Measurements from ENCODE around the gene APEX1.

The APEX1 gene

DNA sequence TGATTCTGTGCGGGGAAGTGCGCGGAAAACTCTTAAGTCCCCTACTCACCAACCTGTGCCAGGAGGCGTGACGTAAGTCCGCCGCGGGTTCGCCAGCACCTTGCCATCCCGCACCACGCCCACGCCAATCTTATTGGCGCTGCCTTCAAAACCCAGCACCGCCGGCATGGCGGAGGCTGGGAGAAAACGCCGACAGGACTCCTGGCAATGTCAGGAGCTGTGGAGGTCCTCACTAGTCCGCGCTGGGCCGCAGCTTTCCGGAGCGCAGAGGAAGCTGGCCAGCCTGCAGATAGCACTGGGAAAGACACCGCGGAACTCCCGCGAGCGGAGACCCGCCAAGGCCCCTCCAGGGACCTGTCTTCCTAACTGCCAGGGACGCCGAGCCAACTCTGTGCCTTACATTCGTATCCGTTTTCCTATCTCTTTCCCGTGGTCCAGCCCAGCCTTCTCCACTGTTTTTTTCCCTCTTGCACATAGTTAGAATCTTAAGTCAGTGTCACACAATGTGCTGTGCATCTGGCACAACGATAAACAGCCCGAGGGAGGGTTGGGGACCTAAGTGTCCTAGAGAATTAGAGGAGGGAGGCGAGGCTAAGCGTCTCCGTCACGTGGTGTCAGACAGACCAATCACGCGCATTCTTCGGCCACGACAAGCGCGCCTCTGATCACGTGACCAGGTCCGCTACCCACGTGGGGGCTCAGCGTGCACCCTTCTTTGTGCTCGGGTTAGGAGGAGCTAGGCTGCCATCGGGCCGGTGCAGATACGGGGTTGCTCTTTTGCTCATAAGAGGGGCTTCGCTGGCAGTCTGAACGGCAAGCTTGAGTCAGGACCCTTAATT lies at the start of gene APEX1, which contains the start of gene OSGEP:
APEX1 (plus strand) TSS at position 711 of the 839 bp plus-strand sequence. CDS start 420 bp downstream, outside the sequence.
OSGEP (minus strand) TSS at position 297 of the 839 bp plus-strand sequence; CDS start at position 168, 129 bp downstream.
- peak; percentile 96 for DNase-seq (ENCODE audit: low read depth)

DNA sequence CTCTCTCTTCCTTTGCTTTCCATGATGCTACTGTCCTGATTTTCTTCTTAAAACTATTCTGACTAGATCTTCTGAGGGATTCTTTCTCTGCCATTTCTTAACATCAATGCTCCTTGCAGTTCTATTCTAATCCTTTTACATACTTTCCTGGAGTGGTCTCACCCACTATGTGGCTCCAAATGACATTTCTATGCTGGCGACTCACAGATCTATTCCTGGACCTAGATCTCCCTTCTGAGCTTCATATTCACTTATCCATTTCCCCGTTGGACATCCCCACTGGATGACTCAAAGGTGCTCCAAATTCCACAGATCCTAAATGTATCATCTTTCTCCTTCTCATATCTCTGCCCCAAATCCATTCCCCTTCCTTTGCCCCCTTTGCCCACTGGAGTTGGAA lies 45.8 kb upstream of the APEX1 start:
- peak; percentile 54 for DNase-seq (ENCODE audit: low read depth)

DNA sequence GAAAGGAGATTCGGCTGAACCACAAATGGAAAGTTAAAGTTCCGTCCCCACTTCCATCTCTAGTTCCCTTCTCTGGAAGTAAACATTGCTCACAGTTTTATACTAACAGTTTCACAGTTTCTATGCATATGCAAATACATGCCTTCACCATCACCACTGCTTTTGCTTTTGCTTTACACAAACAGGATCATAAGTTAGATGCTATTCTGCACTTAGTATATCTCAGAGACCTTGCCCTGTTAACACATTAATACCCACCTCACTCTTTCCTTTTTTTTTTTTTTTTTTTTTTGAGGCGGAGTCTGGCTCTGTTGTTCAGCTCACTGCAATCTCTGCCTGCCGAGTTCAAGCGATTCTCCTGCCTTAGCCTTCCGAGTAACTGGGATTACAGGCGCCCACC lies 42.6 kb upstream of the APEX1 start:
- DNase-seq (ENCODE audit: low read depth) = no peak

DNA sequence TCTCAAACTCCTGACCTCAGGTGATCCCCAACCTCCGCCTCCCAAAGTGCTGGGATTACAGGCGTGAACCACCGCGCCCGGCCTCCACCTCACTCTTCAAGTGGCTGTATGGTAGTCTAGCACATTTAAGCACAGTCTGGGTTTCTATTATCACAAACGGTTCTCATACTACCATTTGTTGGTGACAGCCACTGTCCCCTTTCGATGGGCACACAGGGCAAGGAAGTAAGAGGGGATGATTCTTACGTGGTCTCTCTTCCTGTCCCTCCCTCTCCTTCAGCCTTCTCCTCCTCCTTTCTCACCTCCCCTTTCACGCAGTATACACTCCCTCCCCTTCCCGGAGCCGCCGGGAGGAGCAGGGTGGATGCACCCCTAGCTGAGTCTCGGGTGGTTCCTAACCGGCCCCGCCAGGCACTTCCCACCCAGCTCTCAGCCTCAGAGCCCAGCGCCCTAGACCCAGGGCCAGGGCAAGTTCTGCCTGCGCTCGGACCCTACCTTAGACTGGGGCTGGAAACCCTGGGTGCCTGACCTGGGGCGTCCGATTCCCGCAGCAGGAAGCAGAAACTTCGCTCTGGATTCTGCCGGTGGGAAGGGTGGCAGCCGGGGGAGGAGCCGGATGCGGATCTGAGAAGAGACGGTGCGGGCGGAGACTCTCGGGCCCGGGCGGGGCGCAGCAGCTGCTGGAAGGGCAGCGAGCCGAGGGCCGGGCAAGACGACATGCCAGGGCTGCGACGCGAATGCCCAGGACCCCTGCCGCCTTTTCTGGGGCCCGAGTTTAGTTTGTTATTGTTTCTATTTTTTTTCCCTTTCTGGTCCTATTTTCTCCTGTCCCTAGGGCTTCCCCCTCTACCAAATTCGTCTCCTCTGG lies 41.9 kb upstream of the APEX1 start, which contains the start of gene TEP1:
TEP1 (minus strand) TSS at position 626 of the 868 bp plus-strand sequence. CDS start 5,062 bp downstream, outside the sequence.
- peak; percentile 53 for DNase-seq (ENCODE audit: low read depth)

DNA sequence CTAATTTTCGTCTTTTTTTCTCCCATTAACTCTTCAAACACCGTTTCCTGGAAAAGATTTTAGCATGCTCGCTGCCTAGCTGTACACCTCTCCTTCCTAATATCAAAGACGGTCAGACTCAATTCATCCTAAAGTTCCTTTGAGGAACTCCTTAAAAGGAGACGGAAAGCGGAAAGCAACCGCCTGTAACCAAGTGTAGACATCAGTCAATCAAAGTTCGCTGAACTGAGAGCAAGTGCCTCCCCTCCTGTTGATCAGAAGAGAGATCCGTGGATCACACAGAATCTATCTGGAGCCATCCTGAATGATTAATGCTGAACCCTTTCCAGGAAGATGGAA lies 41.3 kb upstream of the APEX1 start:
- no peak for DNase-seq (ENCODE audit: low read depth)

DNA sequence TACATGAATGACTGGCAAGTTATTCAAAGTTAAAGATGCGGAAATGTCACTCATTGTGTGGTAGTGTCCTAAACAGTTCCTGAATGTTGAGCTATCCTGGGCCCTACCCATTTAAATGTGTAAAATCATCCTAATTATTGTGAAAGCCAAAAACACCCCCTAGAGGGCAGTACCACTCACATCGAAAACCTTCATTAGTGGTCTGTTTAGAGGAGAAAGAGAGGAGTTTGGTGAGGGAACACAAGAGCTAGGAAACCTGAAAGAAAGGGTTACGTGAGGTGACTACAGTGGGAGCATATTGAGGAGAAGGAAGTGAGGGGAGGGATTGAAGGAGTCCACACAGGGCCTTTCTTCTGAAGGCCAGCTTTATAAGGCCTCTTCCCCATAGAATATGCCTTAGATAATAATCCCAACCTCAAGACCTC lies 39.2 kb upstream of the APEX1 start:
- DNase-seq (ENCODE audit: low read depth) = no peak

DNA sequence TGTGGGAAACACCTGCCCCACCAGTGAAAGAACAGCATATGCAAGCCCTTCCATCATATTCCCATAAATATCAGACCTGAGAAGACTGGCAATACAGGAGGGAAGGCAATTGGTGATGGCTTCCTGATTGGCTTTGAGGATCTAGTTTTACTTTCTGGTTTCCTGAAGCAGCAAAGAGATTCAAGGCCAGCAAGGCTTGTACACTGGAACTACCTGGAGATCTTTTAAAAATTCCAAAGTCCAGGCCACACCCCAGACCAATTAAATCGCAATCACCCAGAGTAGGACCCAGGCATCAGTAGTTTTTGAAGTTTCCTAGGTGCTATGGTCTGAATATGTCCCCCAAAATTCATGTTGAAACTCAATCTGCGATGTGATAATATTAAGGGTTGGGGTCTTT lies 38.8 kb upstream of the APEX1 start:
- no peak for DNase-seq (ENCODE audit: low read depth)

DNA sequence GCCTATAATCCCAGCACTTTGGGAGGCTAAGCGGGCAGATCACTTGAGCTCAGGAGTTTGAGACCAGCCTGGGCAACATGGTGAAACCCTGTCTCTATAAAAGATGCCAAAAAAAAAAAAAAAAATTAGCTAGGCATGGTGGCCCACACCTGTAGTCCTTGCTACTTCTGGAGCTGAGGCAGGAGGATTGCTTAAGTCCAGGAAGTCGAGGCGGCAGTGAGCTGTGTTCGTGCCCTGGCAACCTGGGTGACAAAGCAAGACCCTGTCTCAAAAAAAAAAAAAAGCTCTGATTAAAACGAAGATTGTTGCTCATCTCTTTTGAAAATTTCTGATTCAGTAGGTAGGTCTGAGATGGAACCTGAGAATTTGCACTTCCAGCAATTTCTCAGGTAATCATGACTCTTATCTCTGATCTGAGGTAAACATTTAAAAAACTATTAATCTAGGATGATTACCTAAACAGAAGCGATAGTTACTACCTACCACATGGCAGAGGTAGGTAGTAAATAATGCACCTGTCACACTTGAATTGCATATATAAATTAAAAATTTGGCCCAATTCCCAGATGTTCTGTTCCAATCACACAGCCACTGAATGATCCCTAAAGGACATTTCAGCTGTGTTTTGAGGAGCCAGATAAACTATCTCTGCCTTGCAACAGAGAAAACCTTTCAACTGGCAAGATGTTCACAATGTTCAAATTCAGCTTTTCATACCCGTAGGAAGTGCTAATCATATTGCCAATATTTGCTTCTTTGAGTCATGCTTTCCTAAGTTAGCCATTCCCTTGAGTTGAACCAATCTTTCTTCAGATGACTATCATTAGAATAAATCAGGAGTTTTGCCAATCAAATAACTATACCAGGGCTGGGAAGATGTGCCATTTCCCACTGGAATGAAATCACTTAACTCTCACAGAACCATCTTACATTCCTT lies 37.5 kb upstream of the APEX1 start:
- DNase-seq (ENCODE audit: low read depth) = no peak

DNA sequence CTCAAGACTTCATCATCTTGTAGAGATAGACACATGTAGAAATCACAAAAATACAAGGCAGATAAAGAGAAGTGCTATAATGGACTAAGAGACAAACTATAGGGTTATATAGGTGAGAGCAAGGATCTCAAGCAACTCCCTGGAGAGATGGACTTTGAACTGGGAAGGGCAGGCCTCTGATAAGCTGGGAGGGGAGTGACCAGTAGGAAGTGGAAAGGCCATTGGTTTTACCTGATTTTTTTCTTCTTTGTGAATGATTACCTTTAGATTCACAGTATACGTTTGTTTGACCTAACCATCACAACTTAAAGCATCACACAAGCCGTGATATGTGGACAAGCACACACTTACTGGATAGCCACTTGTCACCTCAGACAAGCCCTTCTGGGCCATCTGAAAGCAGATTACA lies 36.5 kb upstream of the APEX1 start:
- no peak for DNase-seq (ENCODE audit: low read depth)

DNA sequence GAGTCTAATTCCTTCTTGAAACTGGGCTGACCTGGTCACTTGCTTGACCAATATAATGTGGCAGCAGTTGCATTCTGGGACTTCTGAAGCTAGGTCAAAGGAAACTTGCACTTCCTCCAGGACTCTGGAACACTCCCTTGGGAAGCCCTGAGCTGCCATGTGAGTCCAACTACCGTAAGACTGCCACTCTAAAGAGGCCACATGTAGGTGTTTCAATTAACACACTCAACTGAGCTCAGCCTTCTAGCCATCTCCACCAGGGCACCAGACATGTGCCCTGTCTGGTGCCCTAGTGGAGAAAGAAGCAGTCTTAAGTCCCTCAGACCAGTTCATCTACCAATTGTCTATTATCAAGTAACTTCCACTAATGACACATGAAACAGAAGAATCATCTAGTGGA lies 35.6 kb upstream of the APEX1 start:
- no peak for DNase-seq (ENCODE audit: low read depth)

DNA sequence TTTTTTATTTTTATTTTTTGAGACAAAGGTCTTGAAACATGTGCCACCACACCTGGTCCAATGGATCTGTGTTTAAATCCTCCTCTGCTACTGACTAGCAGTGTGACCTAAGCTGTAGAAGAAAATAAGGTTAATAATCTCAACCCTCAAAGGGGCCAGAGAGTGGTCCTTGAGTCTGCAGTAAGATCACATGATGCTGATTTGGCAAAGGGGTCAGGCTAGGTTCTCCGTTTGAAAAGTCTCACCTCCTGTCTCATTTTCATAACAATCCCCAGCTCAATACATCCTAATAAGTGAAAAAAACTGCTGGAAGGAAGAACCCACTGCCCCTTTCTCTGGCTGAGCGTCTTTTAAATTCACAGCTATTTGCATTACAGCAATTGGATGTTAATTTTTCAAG lies 33.8 kb upstream of the APEX1 start:
- no peak for DNase-seq (ENCODE audit: low read depth)

DNA sequence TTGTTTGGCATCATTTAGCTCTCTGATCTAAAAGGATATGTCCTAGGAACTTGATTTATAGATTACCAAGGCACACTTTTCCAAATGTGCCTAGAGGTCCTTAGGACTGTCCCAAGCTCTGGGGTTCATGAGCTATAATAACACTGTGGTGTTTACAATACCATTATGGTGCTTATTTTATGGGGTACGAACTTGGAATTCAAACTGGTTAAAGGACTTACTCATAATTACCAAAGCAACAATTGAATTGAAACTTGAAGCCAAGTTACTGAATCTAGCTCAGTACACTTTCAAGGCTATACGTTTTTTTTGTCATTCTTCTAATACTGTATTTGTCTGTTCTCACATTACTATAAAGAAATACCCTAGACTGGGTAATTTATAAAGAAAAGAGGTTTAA lies 32.1 kb upstream of the APEX1 start:
- DNase-seq (ENCODE audit: low read depth) = no peak

DNA sequence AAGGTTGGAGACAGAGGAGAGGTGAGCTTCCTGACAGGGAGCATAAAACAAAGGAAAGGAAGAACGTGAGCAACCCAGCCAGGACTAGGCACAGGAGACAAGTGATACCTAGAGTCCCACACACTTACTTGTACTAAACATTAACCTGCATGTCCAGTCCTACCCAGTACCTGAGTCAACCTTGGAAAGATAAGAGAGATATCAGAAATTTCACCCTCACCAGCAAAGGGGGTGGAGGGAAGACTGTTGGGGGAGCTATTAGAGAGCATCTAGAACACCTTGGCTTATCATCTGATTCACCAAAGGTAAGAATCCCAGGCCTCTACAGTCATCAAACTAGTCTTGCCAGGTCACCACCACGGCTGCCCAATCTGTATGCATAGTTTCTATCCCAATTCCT lies 30.2 kb upstream of the APEX1 start:
- DNase-seq (ENCODE audit: low read depth) = no peak

DNA sequence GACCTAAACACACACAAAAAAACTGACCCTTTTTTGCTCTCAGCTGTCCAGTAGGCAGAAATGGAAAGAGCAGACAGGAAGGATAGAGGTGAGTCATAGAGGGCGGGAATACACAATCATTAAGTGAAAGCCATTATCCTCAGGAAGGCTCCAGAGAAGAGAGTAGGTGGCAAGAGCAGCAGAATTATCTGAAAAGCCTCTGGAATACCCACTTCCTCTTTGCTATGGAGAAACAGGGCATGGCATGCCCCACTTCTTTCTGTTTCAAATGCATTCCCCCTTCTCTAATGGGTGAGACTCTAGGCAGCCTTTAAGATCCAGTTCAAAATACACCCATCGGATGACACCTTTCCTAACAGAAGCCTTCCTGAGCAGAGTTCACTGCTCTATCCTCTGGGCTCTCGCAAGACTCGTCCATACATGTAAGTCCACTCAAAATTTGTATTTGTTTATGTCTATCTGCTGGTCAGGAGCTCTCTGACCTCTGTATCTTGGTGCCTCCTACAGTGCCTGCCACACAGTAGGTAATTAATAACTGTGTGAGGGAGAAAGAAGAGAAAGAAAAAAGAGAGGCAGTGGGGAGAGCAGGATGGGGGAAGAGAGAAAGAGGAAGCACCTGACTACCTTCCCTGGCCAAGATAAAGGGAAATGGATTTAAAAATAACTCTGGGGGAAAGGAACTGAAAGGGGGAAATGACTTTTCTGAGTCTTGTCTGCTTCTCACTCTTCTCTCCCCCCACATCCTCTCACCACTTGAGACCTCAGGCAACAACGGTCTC lies 27.6 kb upstream of the APEX1 start:
- DNase-seq (ENCODE audit: low read depth) = no peak

DNA sequence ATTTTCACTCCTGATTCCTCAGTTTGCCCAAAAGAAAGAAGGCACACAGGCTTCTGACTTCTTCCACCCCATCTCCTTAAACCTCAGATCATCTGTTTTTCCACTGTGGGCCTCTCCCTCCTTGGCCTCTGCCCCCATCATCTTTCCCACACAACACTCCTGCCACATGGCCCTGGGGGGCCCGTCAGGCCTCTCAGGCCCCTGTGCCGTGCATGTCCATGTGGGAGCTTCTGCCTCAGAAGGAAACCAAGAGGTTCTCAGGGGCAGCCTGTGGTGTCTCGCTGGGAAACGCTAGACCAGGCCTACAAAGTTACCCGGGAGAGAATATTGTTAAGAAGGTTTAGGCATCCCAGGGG lies 27.0 kb upstream of the APEX1 start:
- no peak for DNase-seq (ENCODE audit: low read depth)

DNA sequence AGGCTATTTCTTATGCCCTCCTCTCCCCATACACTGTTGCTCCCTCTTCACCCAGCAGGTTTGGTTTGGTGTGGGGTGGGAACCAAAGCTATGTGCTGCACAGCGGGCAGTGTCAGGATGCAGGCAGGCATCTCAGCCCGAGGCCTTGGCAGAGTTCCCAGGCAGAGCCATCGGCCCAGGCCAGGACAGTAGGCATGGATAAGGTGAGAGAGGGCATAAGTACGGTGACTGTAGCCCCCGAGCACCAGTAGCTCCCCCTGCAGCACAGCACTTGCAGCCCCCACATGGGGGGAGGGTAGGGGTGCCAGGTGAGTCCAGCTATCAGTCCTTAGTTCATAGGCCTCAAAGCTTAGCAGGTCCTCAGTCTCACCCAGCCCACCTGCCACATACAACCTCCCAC lies 26.2 kb upstream of the APEX1 start:
- no peak for DNase-seq (ENCODE audit: low read depth)

DNA sequence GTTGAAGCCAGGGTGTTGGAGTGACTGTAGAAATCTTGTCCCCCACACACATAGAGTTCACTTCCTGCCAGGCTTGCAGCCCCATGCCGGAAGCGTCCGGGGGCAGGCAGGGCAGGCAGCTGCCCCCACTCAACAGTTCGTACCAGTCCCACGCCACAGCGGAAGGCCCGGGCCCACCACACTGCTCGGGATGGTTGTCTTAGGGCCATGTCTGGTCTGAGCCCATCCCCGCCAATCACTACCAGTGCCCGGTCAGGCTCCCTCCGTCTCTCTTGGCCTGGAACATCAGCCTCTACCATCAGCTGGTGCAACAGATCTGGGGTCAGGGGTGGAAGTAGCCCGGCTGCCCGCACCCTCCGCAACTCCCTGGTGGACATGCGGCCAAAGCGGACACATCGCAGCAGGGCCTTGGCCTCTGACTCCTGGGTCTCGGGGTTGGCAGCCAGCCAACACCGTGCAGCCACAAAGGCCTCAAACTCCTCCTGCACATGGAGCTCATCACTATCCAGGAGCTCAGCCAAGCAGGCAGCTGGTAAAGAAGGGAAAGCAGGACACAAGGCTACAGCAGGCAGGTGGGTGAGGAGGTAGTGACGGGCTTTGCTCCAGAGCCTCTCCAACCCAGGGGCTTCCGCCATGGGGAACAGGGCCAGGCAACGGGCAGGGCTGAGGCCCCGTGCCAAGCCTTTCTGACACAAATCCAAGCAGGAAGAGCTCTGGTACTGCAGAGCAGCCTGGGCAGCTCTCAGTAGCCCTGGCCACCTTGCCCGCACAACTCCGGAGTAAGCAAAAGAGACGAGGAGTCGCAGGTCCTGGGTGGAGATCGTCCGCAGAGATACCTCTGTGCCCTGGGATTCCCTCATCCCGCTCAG lies 25.0 kb upstream of the APEX1 start:
- no peak for DNase-seq (ENCODE audit: low read depth)

DNA sequence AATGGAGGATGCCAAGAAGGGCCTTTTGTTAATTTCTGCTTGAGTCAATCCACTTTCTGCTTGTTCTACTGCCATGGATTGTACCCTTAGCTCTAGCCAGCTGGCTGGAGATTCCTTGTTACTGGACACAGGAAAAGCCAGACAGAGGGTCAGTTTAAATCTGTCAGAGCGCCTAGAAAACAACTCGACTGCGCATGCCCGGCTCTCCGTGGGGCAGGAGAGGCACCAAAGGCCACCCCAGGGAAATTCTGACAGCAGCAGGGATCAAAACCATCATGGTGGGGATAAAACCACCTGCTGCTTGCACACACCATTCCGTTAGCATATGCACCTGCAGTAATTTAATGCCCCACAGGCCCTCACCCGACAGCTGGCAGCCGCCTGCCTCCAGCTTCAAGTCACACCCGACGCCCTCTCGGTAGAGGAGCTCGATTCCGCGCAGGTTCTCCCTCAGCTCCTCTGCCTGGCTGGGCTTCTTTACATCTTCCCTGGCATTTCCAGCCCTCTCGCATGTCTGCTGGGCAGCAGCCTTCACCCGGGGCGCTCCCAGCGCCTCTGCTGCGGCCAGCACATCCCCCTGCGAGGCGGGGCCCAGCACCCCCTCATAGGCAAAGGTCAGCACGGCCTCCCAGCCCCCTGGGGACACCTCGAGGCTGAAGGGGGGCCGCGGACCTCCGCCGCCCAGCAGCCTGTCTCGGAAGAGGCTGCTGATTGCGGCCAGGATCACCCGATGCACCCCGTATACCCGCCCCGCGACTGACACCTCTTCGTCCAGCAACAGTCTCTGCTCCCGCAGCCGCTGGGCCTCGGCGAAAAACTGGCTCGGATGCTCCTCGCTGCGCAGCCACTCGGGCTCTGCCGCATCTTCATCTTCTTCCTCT lies 20.1 kb upstream of the APEX1 start:
- DNase-seq (ENCODE audit: low read depth) = no peak

Measured in HS-5 (cell line).